SK-N-SH (cell line): ENCODE measurements around the gene CREBZF.

Source experiments
- CTCF ChIP-seq: fragments of 200-600 bp; sonication (generic); IDR thresholded peaks from 2 replicates; pipeline ENCODE4 v1.6.1; 2017; ENCODE audit warnings: antibody characterized with exemption, mild to moderate bottlenecking, moderate library complexity
- POLR2AphosphoS5 ChIP-seq: IDR thresholded peaks from 2 replicates; pipeline ENCODE4 v1.6.1; 2012; ENCODE audit warnings: low read depth, low read length
- TEAD4 ChIP-seq: IDR thresholded peaks from 2 replicates; pipeline ENCODE4 v1.4.0; 2012; ENCODE audit warnings: mild to moderate bottlenecking, borderline replicate concordance; ENCODE audit not compliant: insufficient read depth
- YY1 ChIP-seq: IDR thresholded peaks from 2 replicates; pipeline ENCODE4 v1.4.0; 2012; ENCODE audit warnings: low read depth, mild to moderate bottlenecking

DNA sequence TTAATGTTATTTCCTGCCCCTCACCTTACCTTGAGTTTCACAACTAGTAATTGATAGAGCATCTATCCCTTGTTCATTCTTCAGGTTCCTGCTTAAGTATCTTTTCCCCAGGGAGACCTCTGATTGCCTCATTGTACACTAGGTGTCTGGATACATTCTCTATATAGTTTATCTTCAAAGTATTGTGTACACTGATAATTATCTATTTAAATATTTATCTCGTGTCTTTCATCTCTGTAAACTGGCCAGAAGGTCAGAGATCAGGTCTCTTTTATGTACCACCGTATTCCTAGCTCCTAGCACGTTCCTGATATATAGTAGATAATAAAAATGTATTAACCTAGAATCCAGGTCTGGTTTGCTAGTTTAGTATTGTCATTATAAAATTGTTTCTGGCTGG lies 30.2 kb downstream of the CREBZF start:
- TF ChIP-seq TEAD4, result no peak
- no peak for TF ChIP-seq YY1
- no peak for TF ChIP-seq POLR2AphosphoS5
- no peak for TF ChIP-seq CTCF
